ENCODE data around the gene PPP1R16B.

Gene PPP1R16B

DNA sequence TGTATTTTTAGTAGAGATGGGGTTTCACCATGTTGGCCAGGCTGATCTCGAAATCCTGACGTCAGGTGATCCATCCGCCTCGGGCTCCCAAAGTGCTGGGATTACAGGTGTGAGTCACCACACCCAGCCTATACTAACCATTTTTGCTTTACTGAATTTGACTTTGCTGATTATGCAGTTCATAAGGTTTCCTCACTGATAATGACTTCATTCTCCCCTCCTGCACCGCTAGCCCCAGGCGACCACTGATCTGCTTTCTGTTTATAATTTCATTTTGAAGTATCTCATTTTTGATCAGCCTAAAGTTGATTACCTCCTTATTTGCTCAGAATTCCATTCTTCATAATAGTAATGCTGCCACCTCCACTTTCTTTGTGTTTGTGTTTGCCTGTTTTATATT lies 72.0 kb downstream of the PPP1R16B start:
- TF ChIP-seq CTCF (IDR thresholded peaks at IDR 0.05; ENCODE audit: low read depth, low read length), result no peak
- H3K4me3 ChIP-seq (ENCODE audit: low read depth, low read length), result no peak overlapping the region
- DNase-seq (ENCODE audit: low read depth, low spot score), result no peak
- in situ Hi-C loops (cut with HindIII; ENCODE audit: low sequenced_read_pairs), result no loop called here

- in situ Hi-C loops (cut with HindIII; ENCODE audit: low sequenced_read_pairs), result no loop called here
- peak; percentile 25 for DNase-seq (ENCODE audit: low read depth, low spot score)
- no peak overlapping the region for H3K4me3 ChIP-seq (ENCODE audit: low read depth, low read length)
- TF ChIP-seq CTCF (IDR thresholded peaks at IDR 0.05; ENCODE audit: low read depth, low read length), result no peak
Measured at GRCh38 chr20:38878866-38879265, 73.4 kb downstream of the PPP1R16B start.

DNA sequence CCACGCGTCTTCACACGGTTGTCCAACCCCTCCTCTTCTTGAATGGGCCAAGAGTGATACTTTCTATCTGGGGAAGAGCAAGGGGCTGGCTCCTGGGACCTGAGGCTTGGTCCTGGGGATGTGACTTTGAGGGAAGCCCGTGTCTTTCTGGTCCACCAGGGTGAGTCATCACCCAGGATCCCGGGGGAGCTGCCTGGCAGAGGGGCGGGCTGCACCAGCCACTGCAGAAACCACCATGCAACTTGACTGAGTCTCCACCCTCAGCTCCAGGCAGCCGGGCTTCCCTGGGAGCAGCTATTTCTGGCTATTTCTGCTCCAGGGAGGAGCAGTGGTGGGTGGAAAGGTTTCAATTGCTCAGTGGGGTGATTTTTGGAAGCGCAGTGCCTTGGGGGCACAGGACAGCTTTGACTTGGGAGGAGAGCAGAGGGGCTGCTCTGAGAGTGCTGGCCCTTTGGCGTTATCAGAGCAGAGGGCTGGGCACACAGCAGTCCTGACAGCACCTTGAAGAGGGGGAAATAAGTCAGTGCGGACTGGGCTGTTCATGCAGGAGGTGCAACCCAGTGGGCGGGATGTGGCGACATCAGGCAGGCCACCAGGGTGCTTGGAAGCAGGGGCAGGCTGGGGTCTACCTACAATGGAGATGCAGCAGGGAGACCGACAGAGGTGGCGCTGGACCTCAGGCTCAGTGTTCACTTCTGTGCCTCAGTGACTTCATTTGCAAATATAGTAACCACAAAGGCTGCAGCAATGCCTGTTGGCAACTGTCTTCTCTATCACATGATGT lies 75.6 kb downstream of the PPP1R16B start:
- TF ChIP-seq CTCF (IDR thresholded peaks at IDR 0.05; ENCODE audit: low read depth, low read length), result no peak
- no peak overlapping the region for H3K4me3 ChIP-seq (ENCODE audit: low read depth, low read length)
- in situ Hi-C loops (cut with HindIII; ENCODE audit: low sequenced_read_pairs), result no loop called here
- no peak for DNase-seq (ENCODE audit: low read depth, low spot score)

DNA sequence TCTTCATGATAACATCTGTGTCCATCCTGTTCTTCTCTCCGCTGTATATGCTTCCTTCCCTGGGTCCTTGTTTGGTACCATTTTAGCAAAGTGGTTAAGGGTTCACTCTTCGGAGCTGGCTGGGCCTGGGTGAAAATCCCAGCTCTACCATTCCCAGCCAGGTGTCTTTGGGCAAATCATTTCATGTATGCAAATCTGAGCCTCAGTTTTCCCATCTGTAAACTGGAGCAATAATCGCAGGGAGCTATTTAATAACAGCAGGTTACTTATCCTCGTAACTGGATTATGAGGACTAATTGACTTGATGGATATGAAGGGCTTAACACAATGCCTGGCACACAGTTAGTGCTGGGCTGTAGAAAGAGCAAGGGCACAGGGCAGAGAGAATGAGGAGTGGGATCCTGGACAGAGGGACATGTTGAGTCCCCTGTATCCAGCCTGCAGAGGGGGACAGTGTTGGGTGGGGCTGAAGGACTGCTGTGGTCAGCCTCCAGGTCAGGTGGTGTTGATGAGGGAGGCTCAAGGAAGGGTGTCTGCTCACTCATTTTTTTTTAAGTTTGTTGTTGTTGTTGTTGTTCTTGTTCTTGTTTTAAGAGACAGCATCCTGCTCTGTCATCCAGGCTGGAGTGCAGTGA lies 76.4 kb downstream of the PPP1R16B start:
- in situ Hi-C loops (cut with HindIII; ENCODE audit: low sequenced_read_pairs), result no loop called here
- H3K4me3 ChIP-seq (ENCODE audit: low read depth, low read length), result no peak overlapping the region
- DNase-seq (ENCODE audit: low read depth, low spot score), result no peak
- no peak for TF ChIP-seq CTCF (IDR thresholded peaks at IDR 0.05; ENCODE audit: low read depth, low read length)

GRCh38 chr20:38882600-38882999 lies 77.1 kb downstream of the PPP1R16B start:
- no peak for DNase-seq (ENCODE audit: low read depth, low spot score)
- no peak for TF ChIP-seq CTCF (IDR thresholded peaks at IDR 0.05; ENCODE audit: low read depth, low read length)
- H3K4me3 ChIP-seq (ENCODE audit: low read depth, low read length), result no peak overlapping the region
- in situ Hi-C loops (cut with HindIII; ENCODE audit: low sequenced_read_pairs), result no loop called here

GRCh38 chr20:38883081-38883980 lies 77.8 kb downstream of the PPP1R16B start:
- in situ Hi-C loops (cut with HindIII; ENCODE audit: low sequenced_read_pairs), result no loop called here
- H3K4me3 ChIP-seq (ENCODE audit: low read depth, low read length), result no peak overlapping the region
- DNase-seq (ENCODE audit: low read depth, low spot score), result no peak
- no peak for TF ChIP-seq CTCF (IDR thresholded peaks at IDR 0.05; ENCODE audit: low read depth, low read length)
